GM23338 (cell line): ENCODE data around the gene PTRH2.

Experiments
- EZH2 ChIP-seq: fragments of 200-600 bp; sonication (generic); IDR thresholded peaks from one replicate; pipeline ENCODE4 v1.8.0; 2017; ENCODE audit warnings: antibody characterized with exemption, mild to moderate bottlenecking, low read depth; ENCODE audit not compliant: unreplicated experiment
- EZH2phosphoT487 ChIP-seq: fragments of 200-600 bp; sonication (generic); IDR thresholded peaks from one replicate; pipeline ENCODE4 v1.8.1; 2018; ENCODE audit warnings: antibody characterized with exemption; ENCODE audit not compliant: unreplicated experiment
- POLR2AphosphoS5 ChIP-seq: IDR thresholded peaks from 2 replicates; pipeline ENCODE4 v1.6.1; 2016; ENCODE audit warnings: antibody characterized with exemption, low read depth
- ZNF114 ChIP-seq: fragments of 250-450 bp; sonication (Bioruptor Pico); IDR thresholded peaks from 2 replicates; pipeline ENCODE4 v1.5.0; 2020; ENCODE audit warnings: mild to moderate bottlenecking, moderate library complexity
- TF ChIP-seq, protein P1 (sequence below), 2 experiments: fragments of 200-600 bp in 1 of 2; sonication (generic) in 1 of 2; conservative IDR thresholded peaks; 2 replicates each; pipeline versions ENCODE4 v1.5.1 to v1.6.1; 2016 to 2017; ENCODE audit warnings: antibody characterized with exemption in 2 of 2, low read depth in 2 of 2, mild to moderate bottlenecking in 2 of 2, moderate library complexity in 1 of 2
- TF ChIP-seq, protein P2 (sequence below): IDR thresholded peaks from one replicate; pipeline ENCODE4 v1.6.1; 2018; ENCODE audit warnings: antibody characterized with exemption; ENCODE audit not compliant: unreplicated experiment
- TF ChIP-seq, protein P3 (sequence below): IDR thresholded peaks from 2 replicates; pipeline ENCODE4 v1.6.1; 2016; ENCODE audit warnings: antibody characterized with exemption

DNA sequence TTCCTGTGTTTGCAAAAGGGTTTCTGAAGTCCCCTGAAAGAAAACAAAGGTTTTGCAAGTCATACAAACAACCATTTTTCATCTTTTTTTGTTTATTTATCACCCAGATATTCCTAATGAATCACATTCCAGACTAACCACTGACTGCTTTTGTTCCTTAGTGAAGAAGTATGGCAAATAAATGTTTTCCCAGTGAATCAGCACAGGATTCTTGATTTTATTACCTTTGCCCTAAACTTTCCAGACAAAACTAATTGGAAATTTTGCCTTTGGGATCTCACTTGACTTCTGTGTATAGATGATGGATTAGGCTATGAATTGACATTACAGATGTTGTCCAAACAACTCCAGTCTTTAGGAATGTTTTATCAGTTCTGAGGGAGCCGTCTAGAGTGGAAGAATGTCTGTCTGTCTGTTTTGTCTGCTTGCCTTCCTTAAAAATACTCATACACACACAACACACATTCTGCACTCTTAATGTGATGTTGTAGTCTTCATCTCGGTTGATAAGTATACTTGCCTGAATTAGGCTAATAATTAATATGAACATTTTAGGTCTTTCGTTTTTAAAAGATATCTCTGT lies 49.1 kb upstream of the PTRH2 start:
- TF ChIP-seq, protein P1, sequence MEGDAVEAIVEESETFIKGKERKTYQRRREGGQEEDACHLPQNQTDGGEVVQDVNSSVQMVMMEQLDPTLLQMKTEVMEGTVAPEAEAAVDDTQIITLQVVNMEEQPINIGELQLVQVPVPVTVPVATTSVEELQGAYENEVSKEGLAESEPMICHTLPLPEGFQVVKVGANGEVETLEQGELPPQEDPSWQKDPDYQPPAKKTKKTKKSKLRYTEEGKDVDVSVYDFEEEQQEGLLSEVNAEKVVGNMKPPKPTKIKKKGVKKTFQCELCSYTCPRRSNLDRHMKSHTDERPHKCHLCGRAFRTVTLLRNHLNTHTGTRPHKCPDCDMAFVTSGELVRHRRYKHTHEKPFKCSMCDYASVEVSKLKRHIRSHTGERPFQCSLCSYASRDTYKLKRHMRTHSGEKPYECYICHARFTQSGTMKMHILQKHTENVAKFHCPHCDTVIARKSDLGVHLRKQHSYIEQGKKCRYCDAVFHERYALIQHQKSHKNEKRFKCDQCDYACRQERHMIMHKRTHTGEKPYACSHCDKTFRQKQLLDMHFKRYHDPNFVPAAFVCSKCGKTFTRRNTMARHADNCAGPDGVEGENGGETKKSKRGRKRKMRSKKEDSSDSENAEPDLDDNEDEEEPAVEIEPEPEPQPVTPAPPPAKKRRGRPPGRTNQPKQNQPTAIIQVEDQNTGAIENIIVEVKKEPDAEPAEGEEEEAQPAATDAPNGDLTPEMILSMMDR (conservative IDR thresholded peaks at IDR 0.05; ENCODE audit: low read depth in 2 of 2): no peak
- TF ChIP-seq POLR2AphosphoS5 (no peak), EZH2phosphoT487 (no peak), EZH2 (no peak), ZNF114 (CRISPR knock-in tag) (no peak)
- TF ChIP-seq, protein P2, sequence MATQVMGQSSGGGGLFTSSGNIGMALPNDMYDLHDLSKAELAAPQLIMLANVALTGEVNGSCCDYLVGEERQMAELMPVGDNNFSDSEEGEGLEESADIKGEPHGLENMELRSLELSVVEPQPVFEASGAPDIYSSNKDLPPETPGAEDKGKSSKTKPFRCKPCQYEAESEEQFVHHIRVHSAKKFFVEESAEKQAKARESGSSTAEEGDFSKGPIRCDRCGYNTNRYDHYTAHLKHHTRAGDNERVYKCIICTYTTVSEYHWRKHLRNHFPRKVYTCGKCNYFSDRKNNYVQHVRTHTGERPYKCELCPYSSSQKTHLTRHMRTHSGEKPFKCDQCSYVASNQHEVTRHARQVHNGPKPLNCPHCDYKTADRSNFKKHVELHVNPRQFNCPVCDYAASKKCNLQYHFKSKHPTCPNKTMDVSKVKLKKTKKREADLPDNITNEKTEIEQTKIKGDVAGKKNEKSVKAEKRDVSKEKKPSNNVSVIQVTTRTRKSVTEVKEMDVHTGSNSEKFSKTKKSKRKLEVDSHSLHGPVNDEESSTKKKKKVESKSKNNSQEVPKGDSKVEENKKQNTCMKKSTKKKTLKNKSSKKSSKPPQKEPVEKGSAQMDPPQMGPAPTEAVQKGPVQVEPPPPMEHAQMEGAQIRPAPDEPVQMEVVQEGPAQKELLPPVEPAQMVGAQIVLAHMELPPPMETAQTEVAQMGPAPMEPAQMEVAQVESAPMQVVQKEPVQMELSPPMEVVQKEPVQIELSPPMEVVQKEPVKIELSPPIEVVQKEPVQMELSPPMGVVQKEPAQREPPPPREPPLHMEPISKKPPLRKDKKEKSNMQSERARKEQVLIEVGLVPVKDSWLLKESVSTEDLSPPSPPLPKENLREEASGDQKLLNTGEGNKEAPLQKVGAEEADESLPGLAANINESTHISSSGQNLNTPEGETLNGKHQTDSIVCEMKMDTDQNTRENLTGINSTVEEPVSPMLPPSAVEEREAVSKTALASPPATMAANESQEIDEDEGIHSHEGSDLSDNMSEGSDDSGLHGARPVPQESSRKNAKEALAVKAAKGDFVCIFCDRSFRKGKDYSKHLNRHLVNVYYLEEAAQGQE: no peak
- TF ChIP-seq, protein P3, sequence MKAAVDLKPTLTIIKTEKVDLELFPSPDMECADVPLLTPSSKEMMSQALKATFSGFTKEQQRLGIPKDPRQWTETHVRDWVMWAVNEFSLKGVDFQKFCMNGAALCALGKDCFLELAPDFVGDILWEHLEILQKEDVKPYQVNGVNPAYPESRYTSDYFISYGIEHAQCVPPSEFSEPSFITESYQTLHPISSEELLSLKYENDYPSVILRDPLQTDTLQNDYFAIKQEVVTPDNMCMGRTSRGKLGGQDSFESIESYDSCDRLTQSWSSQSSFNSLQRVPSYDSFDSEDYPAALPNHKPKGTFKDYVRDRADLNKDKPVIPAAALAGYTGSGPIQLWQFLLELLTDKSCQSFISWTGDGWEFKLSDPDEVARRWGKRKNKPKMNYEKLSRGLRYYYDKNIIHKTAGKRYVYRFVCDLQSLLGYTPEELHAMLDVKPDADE: no peak
